ENCODE measurements around the gene LRRC1.

The LRRC1 gene

GRCh38 chr6:53862662-53863462 is 68.1 kb downstream of the LRRC1 start:
- Histone ChIP-seq H3K36me3 (ENCODE audit: insufficient read depth, low read length) (no peaks in the 10 kb centered on the region), H3K79me2 (ENCODE audit: control insufficient read depth, insufficient read depth, low read length, unreplicated experiment) (no peaks in the 10 kb centered on the region), H2AFZ (ENCODE audit: low read length, unreplicated experiment) (no peak overlapping the region), H3K27me3 (ENCODE audit: insufficient read depth, low read length) (no peaks in the 10 kb centered on the region), H3K4me1 (ENCODE audit: control insufficient read depth, insufficient read depth, low read length, unreplicated experiment) (no peaks in the 10 kb centered on the region), H3K27ac (ENCODE audit: low read depth, low read length) (no peak overlapping the region), H3K4me3 (ENCODE audit: low read depth, low read length) (no peak overlapping the region)

- no peaks in the 10 kb centered on the region for H3K79me2 ChIP-seq (ENCODE audit: control insufficient read depth, insufficient read depth, low read length, unreplicated experiment)
Measured at GRCh38 chr6:53864781-53865180, 70.0 kb downstream of the LRRC1 start.

GRCh38 chr6:53866226-53866625 is 71.4 kb downstream of the LRRC1 start:
- Histone ChIP-seq H3K4me3 (ENCODE audit: low read depth, low read length) (no peak overlapping the region), H3K36me3 (ENCODE audit: insufficient read depth, low read length) (no peaks in the 10 kb centered on the region), H3K4me1 (ENCODE audit: control insufficient read depth, insufficient read depth, low read length, unreplicated experiment) (no peaks in the 10 kb centered on the region), H3K79me2 (ENCODE audit: control insufficient read depth, insufficient read depth, low read length, unreplicated experiment) (no peaks in the 10 kb centered on the region), H3K27ac (ENCODE audit: low read depth, low read length) (no peak overlapping the region), H3K27me3 (ENCODE audit: insufficient read depth, low read length) (no peaks in the 10 kb centered on the region), H2AFZ (ENCODE audit: low read length, unreplicated experiment) (no peak overlapping the region)

More at GRCh38 chr6:53864781-53865180, 70.0 kb downstream of the LRRC1 start:
- H3K4me1 ChIP-seq (ENCODE audit: control insufficient read depth, insufficient read depth, low read length, unreplicated experiment) = no peaks in the 10 kb centered on the region
- H3K27ac ChIP-seq (ENCODE audit: low read depth, low read length) = no peak overlapping the region
- H3K4me3 ChIP-seq (ENCODE audit: low read depth, low read length) = no peak overlapping the region
- no peaks in the 10 kb centered on the region for H3K27me3 ChIP-seq (ENCODE audit: insufficient read depth, low read length)
- no peak overlapping the region for H2AFZ ChIP-seq (ENCODE audit: low read length, unreplicated experiment)
- no peaks in the 10 kb centered on the region for H3K36me3 ChIP-seq (ENCODE audit: insufficient read depth, low read length)

GRCh38 chr6:53868626-53869025 is 73.8 kb downstream of the LRRC1 start:
- no peak overlapping the region for H3K27ac ChIP-seq (ENCODE audit: low read depth, low read length)
- H3K27me3 ChIP-seq (ENCODE audit: insufficient read depth, low read length) = no peaks in the 10 kb centered on the region
- no peaks in the 10 kb centered on the region for H3K79me2 ChIP-seq (ENCODE audit: control insufficient read depth, insufficient read depth, low read length, unreplicated experiment)
- no peak overlapping the region for H3K4me3 ChIP-seq (ENCODE audit: low read depth, low read length)
- H3K36me3 ChIP-seq (ENCODE audit: insufficient read depth, low read length) = no peaks in the 10 kb centered on the region
- H2AFZ ChIP-seq (ENCODE audit: low read length, unreplicated experiment) = no peak overlapping the region
- no peaks in the 10 kb centered on the region for H3K4me1 ChIP-seq (ENCODE audit: control insufficient read depth, insufficient read depth, low read length, unreplicated experiment)

- Histone ChIP-seq H3K27ac (ENCODE audit: low read depth, low read length) (no peak overlapping the region), H3K4me1 (ENCODE audit: control insufficient read depth, insufficient read depth, low read length, unreplicated experiment) (no peaks in the 10 kb centered on the region), H3K79me2 (ENCODE audit: control insufficient read depth, insufficient read depth, low read length, unreplicated experiment) (no peaks in the 10 kb centered on the region)
Measured at GRCh38 chr6:53869964-53870363, 75.2 kb downstream of the LRRC1 start.

GRCh38 chr6:53873922-53874321 is 79.1 kb downstream of the LRRC1 start:
- no peaks in the 10 kb centered on the region for H3K36me3 ChIP-seq (ENCODE audit: insufficient read depth, low read length)
- no peak overlapping the region for H2AFZ ChIP-seq (ENCODE audit: low read length, unreplicated experiment)
- no peak overlapping the region for H3K4me3 ChIP-seq (ENCODE audit: low read depth, low read length)
- H3K27me3 ChIP-seq (ENCODE audit: insufficient read depth, low read length) = no peaks in the 10 kb centered on the region
- no peaks in the 10 kb centered on the region for H3K4me1 ChIP-seq (ENCODE audit: control insufficient read depth, insufficient read depth, low read length, unreplicated experiment)
- no peaks in the 10 kb centered on the region for H3K79me2 ChIP-seq (ENCODE audit: control insufficient read depth, insufficient read depth, low read length, unreplicated experiment)
- no peak overlapping the region for H3K27ac ChIP-seq (ENCODE audit: low read depth, low read length)

More at GRCh38 chr6:53869964-53870363, 75.2 kb downstream of the LRRC1 start:
- no peak overlapping the region for H2AFZ ChIP-seq (ENCODE audit: low read length, unreplicated experiment)
- no peaks in the 10 kb centered on the region for H3K27me3 ChIP-seq (ENCODE audit: insufficient read depth, low read length)
- H3K36me3 ChIP-seq (ENCODE audit: insufficient read depth, low read length) = no peaks in the 10 kb centered on the region
- no peak overlapping the region for H3K4me3 ChIP-seq (ENCODE audit: low read depth, low read length)

- Histone ChIP-seq H3K4me3 (ENCODE audit: low read depth, low read length) (no peak overlapping the region), H3K4me1 (ENCODE audit: control insufficient read depth, insufficient read depth, low read length, unreplicated experiment) (no peaks in the 10 kb centered on the region), H2AFZ (ENCODE audit: low read length, unreplicated experiment) (no peak overlapping the region), H3K36me3 (ENCODE audit: insufficient read depth, low read length) (no peaks in the 10 kb centered on the region), H3K27ac (ENCODE audit: low read depth, low read length) (no peak overlapping the region), H3K79me2 (ENCODE audit: control insufficient read depth, insufficient read depth, low read length, unreplicated experiment) (no peaks in the 10 kb centered on the region), H3K27me3 (ENCODE audit: insufficient read depth, low read length) (no peaks in the 10 kb centered on the region)
Measured at GRCh38 chr6:53874964-53875363, 80.2 kb downstream of the LRRC1 start.

GRCh38 chr6:53877151-53877550 is 82.3 kb downstream of the LRRC1 start:
- Histone ChIP-seq H2AFZ (ENCODE audit: low read length, unreplicated experiment) (no peak overlapping the region), H3K36me3 (ENCODE audit: insufficient read depth, low read length) (no peaks in the 10 kb centered on the region), H3K4me1 (ENCODE audit: control insufficient read depth, insufficient read depth, low read length, unreplicated experiment) (no peaks in the 10 kb centered on the region), H3K27ac (ENCODE audit: low read depth, low read length) (no peak overlapping the region), H3K79me2 (ENCODE audit: control insufficient read depth, insufficient read depth, low read length, unreplicated experiment) (no peaks in the 10 kb centered on the region), H3K27me3 (ENCODE audit: insufficient read depth, low read length) (no peaks in the 10 kb centered on the region), H3K4me3 (ENCODE audit: low read depth, low read length) (no peak overlapping the region)

- Histone ChIP-seq H3K36me3 (ENCODE audit: insufficient read depth, low read length) (no peaks in the 10 kb centered on the region), H3K79me2 (ENCODE audit: control insufficient read depth, insufficient read depth, low read length, unreplicated experiment) (no peaks in the 10 kb centered on the region), H3K27ac (ENCODE audit: low read depth, low read length) (no peak overlapping the region), H2AFZ (ENCODE audit: low read length, unreplicated experiment) (no peak overlapping the region), H3K4me1 (ENCODE audit: control insufficient read depth, insufficient read depth, low read length, unreplicated experiment) (no peaks in the 10 kb centered on the region), H3K4me3 (ENCODE audit: low read depth, low read length) (no peak overlapping the region), H3K27me3 (ENCODE audit: insufficient read depth, low read length) (no peaks in the 10 kb centered on the region)
Measured at GRCh38 chr6:53878808-53879207, 84.0 kb downstream of the LRRC1 start.

GRCh38 chr6:53879608-53880007 is 84.8 kb downstream of the LRRC1 start:
- Histone ChIP-seq H3K4me3 (ENCODE audit: low read depth, low read length) (no peak overlapping the region), H3K79me2 (ENCODE audit: control insufficient read depth, insufficient read depth, low read length, unreplicated experiment) (no peaks in the 10 kb centered on the region), H3K27me3 (ENCODE audit: insufficient read depth, low read length) (no peaks in the 10 kb centered on the region), H3K27ac (ENCODE audit: low read depth, low read length) (no peak overlapping the region), H2AFZ (ENCODE audit: low read length, unreplicated experiment) (no peak overlapping the region), H3K36me3 (ENCODE audit: insufficient read depth, low read length) (no peaks in the 10 kb centered on the region), H3K4me1 (ENCODE audit: control insufficient read depth, insufficient read depth, low read length, unreplicated experiment) (no peaks in the 10 kb centered on the region)

GRCh38 chr6:53887316-53887715 is 92.5 kb downstream of the LRRC1 start:
- H3K27me3 ChIP-seq (ENCODE audit: insufficient read depth, low read length) = no peaks in the 10 kb centered on the region
- peaks cover 8% of the 10 kb centered on the region for H3K4me1 ChIP-seq (ENCODE audit: control insufficient read depth, insufficient read depth, low read length, unreplicated experiment)
- H3K27ac ChIP-seq (ENCODE audit: low read depth, low read length) = no peak overlapping the region

More at GRCh38 chr6:53887316-53887715, 92.5 kb downstream of the LRRC1 start:
- H3K79me2 ChIP-seq (ENCODE audit: control insufficient read depth, insufficient read depth, low read length, unreplicated experiment) = no peaks in the 10 kb centered on the region
- H3K4me3 ChIP-seq (ENCODE audit: low read depth, low read length) = no peak overlapping the region
- H2AFZ ChIP-seq (ENCODE audit: low read length, unreplicated experiment) = no peak overlapping the region
- no peaks in the 10 kb centered on the region for H3K36me3 ChIP-seq (ENCODE audit: insufficient read depth, low read length)

All from ACC112 (cell line).